Measurements from ENCODE around the gene VDAC2.

Gene VDAC2

DNA sequence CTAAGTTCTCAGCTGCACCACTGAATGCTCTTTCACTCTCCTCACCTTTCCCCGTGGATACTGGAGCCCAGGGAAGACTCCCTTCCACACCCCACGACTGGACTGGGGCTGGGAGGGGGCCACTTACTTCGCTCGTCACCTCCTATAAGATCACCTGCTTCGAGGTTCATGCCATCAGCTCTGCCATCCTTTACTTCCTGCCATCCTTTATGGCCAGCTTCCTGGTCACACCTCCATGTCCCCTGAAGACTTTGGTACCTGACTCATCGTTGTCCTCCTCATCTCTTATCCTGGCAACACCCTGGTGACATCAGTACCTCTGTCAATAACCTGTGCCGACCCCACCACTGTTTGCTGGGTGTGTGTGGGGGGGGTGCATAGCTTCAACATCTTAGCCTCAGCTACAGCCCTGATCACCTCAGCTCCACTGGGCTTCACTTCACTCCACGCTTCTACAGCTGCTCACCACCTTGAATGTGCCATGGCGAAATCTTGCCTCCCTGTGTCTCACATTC, 8.7 kb upstream of the VDAC2 start:
- no peak for TF ChIP-seq ZFP30 (CRISPR knock-in tag; IDR thresholded peaks at IDR 0.05)
- no peak for TF ChIP-seq TSHZ2 (CRISPR knock-in tag; IDR thresholded peaks at IDR 0.05)
- TF ChIP-seq, protein P1, sequence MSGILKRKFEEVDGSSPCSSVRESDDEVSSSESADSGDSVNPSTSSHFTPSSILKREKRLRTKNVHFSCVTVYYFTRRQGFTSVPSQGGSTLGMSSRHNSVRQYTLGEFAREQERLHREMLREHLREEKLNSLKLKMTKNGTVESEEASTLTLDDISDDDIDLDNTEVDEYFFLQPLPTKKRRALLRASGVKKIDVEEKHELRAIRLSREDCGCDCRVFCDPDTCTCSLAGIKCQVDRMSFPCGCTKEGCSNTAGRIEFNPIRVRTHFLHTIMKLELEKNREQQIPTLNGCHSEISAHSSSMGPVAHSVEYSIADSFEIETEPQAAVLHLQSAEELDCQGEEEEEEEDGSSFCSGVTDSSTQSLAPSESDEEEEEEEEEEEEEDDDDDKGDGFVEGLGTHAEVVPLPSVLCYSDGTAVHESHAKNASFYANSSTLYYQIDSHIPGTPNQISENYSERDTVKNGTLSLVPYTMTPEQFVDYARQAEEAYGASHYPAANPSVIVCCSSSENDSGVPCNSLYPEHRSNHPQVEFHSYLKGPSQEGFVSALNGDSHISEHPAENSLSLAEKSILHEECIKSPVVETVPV (CRISPR knock-in tag; IDR thresholded peaks at IDR 0.05) = no peak
- no peak for TF ChIP-seq ZNF70 (CRISPR knock-in tag; IDR thresholded peaks at IDR 0.05)
- TF ChIP-seq PATZ1 (CRISPR knock-in tag; IDR thresholded peaks at IDR 0.05; ENCODE audit: borderline replicate concordance) = no peak
- no peak for ATAC-seq

DNA sequence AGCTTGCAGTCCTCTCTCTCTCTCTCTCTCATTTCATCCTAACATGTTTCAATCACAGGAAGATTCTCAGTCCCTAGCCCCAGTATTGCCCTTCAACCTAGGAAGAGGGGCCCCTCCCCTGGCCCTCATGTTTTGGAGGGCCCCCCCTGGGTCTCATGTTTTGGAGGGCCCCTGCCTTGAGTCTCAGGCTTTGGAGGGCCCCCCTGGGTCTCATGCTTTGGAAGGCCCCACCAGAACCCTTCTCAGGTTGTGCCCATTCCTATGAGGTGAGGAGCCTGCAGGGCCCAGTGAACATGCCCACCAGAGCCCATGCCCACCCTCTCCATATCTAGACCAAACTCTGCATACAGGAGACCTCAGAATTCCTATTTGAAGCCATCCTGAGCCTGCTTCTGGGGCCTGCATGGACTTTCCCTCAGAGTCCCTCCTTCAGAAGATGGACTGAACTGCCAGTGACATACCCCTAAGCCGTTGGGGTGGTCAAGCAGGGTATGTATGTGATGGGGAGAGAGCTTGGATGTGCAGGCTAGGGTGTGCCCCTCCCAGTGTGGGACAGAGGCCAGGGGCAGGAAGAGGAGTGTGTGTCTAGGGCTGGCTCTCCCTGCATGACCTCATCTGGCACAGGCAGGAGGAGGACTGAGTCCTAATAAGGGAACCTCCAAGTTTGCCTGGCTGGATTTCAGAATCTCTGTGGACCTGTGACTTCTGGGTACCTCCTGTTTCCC, 8.1 kb upstream of the VDAC2 start:
- peak; percentile 86 for ATAC-seq
- no peak for TF ChIP-seq CSDC2 (CRISPR knock-in tag; IDR thresholded peaks at IDR 0.05)
- TF ChIP-seq, protein P1 (CRISPR knock-in tag; IDR thresholded peaks at IDR 0.05) = no peak
- TF ChIP-seq ZC3H10 (CRISPR knock-in tag; IDR thresholded peaks at IDR 0.05) = no peak
- no peak for TF ChIP-seq ZNF565 (CRISPR knock-in tag; conservative IDR thresholded peaks at IDR 0.05; ENCODE audit: low read depth)
- no peak for TF ChIP-seq BACH2 (CRISPR knock-in tag; IDR thresholded peaks at IDR 0.05; ENCODE audit: borderline replicate concordance)
- TF ChIP-seq TOX (CRISPR knock-in tag; IDR thresholded peaks at IDR 0.05; ENCODE audit: borderline replicate concordance) = no peak
- TF ChIP-seq, protein P2, sequence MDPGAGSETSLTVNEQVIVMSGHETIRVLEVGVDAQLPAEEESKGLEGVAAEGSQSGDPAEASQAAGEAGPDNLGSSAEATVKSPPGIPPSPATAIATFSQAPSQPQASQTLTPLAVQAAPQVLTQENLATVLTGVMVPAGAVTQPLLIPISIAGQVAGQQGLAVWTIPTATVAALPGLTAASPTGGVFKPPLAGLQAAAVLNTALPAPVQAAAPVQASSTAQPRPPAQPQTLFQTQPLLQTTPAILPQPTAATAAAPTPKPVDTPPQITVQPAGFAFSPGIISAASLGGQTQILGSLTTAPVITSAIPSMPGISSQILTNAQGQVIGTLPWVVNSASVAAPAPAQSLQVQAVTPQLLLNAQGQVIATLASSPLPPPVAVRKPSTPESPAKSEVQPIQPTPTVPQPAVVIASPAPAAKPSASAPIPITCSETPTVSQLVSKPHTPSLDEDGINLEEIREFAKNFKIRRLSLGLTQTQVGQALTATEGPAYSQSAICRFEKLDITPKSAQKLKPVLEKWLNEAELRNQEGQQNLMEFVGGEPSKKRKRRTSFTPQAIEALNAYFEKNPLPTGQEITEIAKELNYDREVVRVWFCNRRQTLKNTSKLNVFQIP (CRISPR knock-in tag; IDR thresholded peaks at IDR 0.05; ENCODE audit: borderline replicate concordance, low read depth) = no peak
- no peak for TF ChIP-seq OSR1 (CRISPR knock-in tag; IDR thresholded peaks at IDR 0.05)
- TF ChIP-seq ZNF70 (CRISPR knock-in tag; IDR thresholded peaks at IDR 0.05) = no peak

GRCh38 chr10:75203046-75203620, 7.5 kb upstream of the VDAC2 start:
- ATAC-seq = peak; percentile 18; the same call in 1 of the 3 replicates

GRCh38 chr10:75203724-75204123, 6.9 kb upstream of the VDAC2 start:
- no peak for ATAC-seq
- TF ChIP-seq ZNF8 (CRISPR knock-in tag; IDR thresholded peaks at IDR 0.05) (no peak), ZFP30 (CRISPR knock-in tag; IDR thresholded peaks at IDR 0.05) (no peak), ISL1 (CRISPR knock-in tag; IDR thresholded peaks at IDR 0.05) (no peak), OSR1 (CRISPR knock-in tag; IDR thresholded peaks at IDR 0.05) (no peak), TSHZ2 (CRISPR knock-in tag; IDR thresholded peaks at IDR 0.05) (no peak), TCF4 (CRISPR knock-in tag; IDR thresholded peaks at IDR 0.05; ENCODE audit: borderline replicate concordance) (no peak), PATZ1 (CRISPR knock-in tag; IDR thresholded peaks at IDR 0.05; ENCODE audit: borderline replicate concordance) (no peak), ZNF70 (CRISPR knock-in tag; IDR thresholded peaks at IDR 0.05) (no peak), ZNF565 (CRISPR knock-in tag; conservative IDR thresholded peaks at IDR 0.05; ENCODE audit: low read depth) (no peak), ESRRG (CRISPR knock-in tag; IDR thresholded peaks at IDR 0.05) (no peak), CSDC2 (CRISPR knock-in tag; IDR thresholded peaks at IDR 0.05) (no peak)
- TF ChIP-seq, protein P2 (CRISPR knock-in tag; IDR thresholded peaks at IDR 0.05; ENCODE audit: borderline replicate concordance, low read depth) = no peak
